Activated naive CD4-positive, alpha-beta T cell treated with anti-CD3 and anti-CD28 coated beads, Interleukin-2, amount 50 U/mL, for 24 hours (primary cell): ENCODE measurements around the gene NEURL1.
"Not testable (repeated sequence)": the region's sequence is repeated elsewhere in the genome, so short reads cannot be mapped to it uniquely, and the experiment has no call there.

Experiments used
- H3K27ac Mint-ChIP-seq: one replicate; pipeline ENCODE4 v1.8.0; 2021; ENCODE audit warnings: mild to moderate bottlenecking, mixed read lengths
- H3K27me3 Mint-ChIP-seq: one replicate; pipeline ENCODE4 v1.8.0; 2021; ENCODE audit warnings: mixed read lengths
- H3K36me3 Mint-ChIP-seq: one replicate; pipeline ENCODE4 v1.8.0; 2021; ENCODE audit warnings: mixed read lengths
- H3K4me1 Mint-ChIP-seq: one replicate; pipeline ENCODE4 v1.8.0; 2021; ENCODE audit warnings: mixed read lengths
- H3K4me3 Mint-ChIP-seq: one replicate; pipeline ENCODE4 v1.8.0; 2021; ENCODE audit warnings: mild to moderate bottlenecking, mixed read lengths
- H3K9me3 Mint-ChIP-seq: one replicate; pipeline ENCODE4 v1.8.0; 2021; ENCODE audit warnings: mixed read lengths

The NEURL1 gene

GRCh38 chr10:103630156-103630555 is 136.7 kb downstream of the NEURL1 start:
- no peaks in the 10 kb centered on the region for H3K9me3 Mint-ChIP-seq
- H3K27ac Mint-ChIP-seq, result no peak overlapping the region
- H3K36me3 Mint-ChIP-seq, result no peaks in the 10 kb centered on the region
- no peak overlapping the region for H3K4me3 Mint-ChIP-seq
- H3K27me3 Mint-ChIP-seq, result no peaks in the 10 kb centered on the region
- H3K4me1 Mint-ChIP-seq, result no peaks in the 10 kb centered on the region

GRCh38 chr10:103632247-103632642 is 138.7 kb downstream of the NEURL1 start:
- no peaks in the 10 kb centered on the region for H3K4me1 Mint-ChIP-seq
- H3K27ac Mint-ChIP-seq, result no peak overlapping the region
- no peaks in the 10 kb centered on the region for H3K36me3 Mint-ChIP-seq
- H3K9me3 Mint-ChIP-seq, result no peaks in the 10 kb centered on the region
- no peak overlapping the region for H3K4me3 Mint-ChIP-seq
- no peaks in the 10 kb centered on the region for H3K27me3 Mint-ChIP-seq

GRCh38 chr10:103632871-103633270 is 139.4 kb downstream of the NEURL1 start:
- not testable (repeated sequence) for H3K36me3 Mint-ChIP-seq, H3K4me3 Mint-ChIP-seq, H3K27ac Mint-ChIP-seq, H3K4me1 Mint-ChIP-seq, H3K9me3 Mint-ChIP-seq, H3K27me3 Mint-ChIP-seq

GRCh38 chr10:103633846-103634245 is 140.3 kb downstream of the NEURL1 start:
- no peaks in the 10 kb centered on the region for H3K27me3 Mint-ChIP-seq
- no peak overlapping the region for H3K4me3 Mint-ChIP-seq
- no peaks in the 10 kb centered on the region for H3K9me3 Mint-ChIP-seq
- no peaks in the 10 kb centered on the region for H3K4me1 Mint-ChIP-seq
- no peaks in the 10 kb centered on the region for H3K36me3 Mint-ChIP-seq
- H3K27ac Mint-ChIP-seq, result no peak overlapping the region

- no peaks in the 10 kb centered on the region for H3K4me1 Mint-ChIP-seq
- no peaks in the 10 kb centered on the region for H3K36me3 Mint-ChIP-seq
- no peaks in the 10 kb centered on the region for H3K27me3 Mint-ChIP-seq
- H3K27ac Mint-ChIP-seq, result no peak overlapping the region
- no peak overlapping the region for H3K4me3 Mint-ChIP-seq
- H3K9me3 Mint-ChIP-seq, result no peaks in the 10 kb centered on the region
Observed at GRCh38 chr10:103635580-103635979, 142.1 kb downstream of the NEURL1 start.

GRCh38 chr10:103636492-103636891 is 143.0 kb downstream of the NEURL1 start:
- Mint-ChIP-seq H3K27me3 (no peaks in the 10 kb centered on the region), H3K27ac (no peak overlapping the region), H3K4me3 (no peak overlapping the region), H3K36me3 (no peaks in the 10 kb centered on the region), H3K4me1 (no peaks in the 10 kb centered on the region), H3K9me3 (no peaks in the 10 kb centered on the region)

- no peaks in the 10 kb centered on the region for H3K9me3 Mint-ChIP-seq
- H3K27me3 Mint-ChIP-seq, result no peaks in the 10 kb centered on the region
Observed at GRCh38 chr10:103637011-103637410, 143.5 kb downstream of the NEURL1 start.

GRCh38 chr10:103637927-103638557 is 144.5 kb downstream of the NEURL1 start:
- Mint-ChIP-seq H3K27ac (no peak overlapping the region), H3K27me3 (no peaks in the 10 kb centered on the region), H3K36me3 (no peaks in the 10 kb centered on the region), H3K4me3 (no peak overlapping the region), H3K4me1 (no peaks in the 10 kb centered on the region), H3K9me3 (no peaks in the 10 kb centered on the region)

More at GRCh38 chr10:103637011-103637410, 143.5 kb downstream of the NEURL1 start:
- Mint-ChIP-seq H3K36me3 (no peaks in the 10 kb centered on the region), H3K4me1 (no peaks in the 10 kb centered on the region), H3K4me3 (no peak overlapping the region), H3K27ac (no peak overlapping the region)

GRCh38 chr10:103638948-103639347 is 145.4 kb downstream of the NEURL1 start:
- Mint-ChIP-seq H3K4me1 (no peaks in the 10 kb centered on the region), H3K9me3 (no peaks in the 10 kb centered on the region), H3K27ac (no peak overlapping the region), H3K27me3 (no peaks in the 10 kb centered on the region), H3K36me3 (no peaks in the 10 kb centered on the region), H3K4me3 (no peak overlapping the region)

GRCh38 chr10:103640436-103641181 is 147.1 kb downstream of the NEURL1 start:
- H3K4me1 Mint-ChIP-seq, result no peaks in the 10 kb centered on the region
- no peaks in the 10 kb centered on the region for H3K36me3 Mint-ChIP-seq
- H3K27ac Mint-ChIP-seq, result no peak overlapping the region
- H3K27me3 Mint-ChIP-seq, result no peaks in the 10 kb centered on the region
- no peak overlapping the region for H3K4me3 Mint-ChIP-seq
- no peaks in the 10 kb centered on the region for H3K9me3 Mint-ChIP-seq

GRCh38 chr10:103641326-103641725 is 147.8 kb downstream of the NEURL1 start:
- Mint-ChIP-seq H3K27me3 (no peaks in the 10 kb centered on the region), H3K4me3 (no peak overlapping the region), H3K4me1 (no peaks in the 10 kb centered on the region), H3K36me3 (no peaks in the 10 kb centered on the region), H3K27ac (no peak overlapping the region), H3K9me3 (no peaks in the 10 kb centered on the region)
